ENCODE results near the gene RHBDL1.

- TF ChIP-seq, protein P1, sequence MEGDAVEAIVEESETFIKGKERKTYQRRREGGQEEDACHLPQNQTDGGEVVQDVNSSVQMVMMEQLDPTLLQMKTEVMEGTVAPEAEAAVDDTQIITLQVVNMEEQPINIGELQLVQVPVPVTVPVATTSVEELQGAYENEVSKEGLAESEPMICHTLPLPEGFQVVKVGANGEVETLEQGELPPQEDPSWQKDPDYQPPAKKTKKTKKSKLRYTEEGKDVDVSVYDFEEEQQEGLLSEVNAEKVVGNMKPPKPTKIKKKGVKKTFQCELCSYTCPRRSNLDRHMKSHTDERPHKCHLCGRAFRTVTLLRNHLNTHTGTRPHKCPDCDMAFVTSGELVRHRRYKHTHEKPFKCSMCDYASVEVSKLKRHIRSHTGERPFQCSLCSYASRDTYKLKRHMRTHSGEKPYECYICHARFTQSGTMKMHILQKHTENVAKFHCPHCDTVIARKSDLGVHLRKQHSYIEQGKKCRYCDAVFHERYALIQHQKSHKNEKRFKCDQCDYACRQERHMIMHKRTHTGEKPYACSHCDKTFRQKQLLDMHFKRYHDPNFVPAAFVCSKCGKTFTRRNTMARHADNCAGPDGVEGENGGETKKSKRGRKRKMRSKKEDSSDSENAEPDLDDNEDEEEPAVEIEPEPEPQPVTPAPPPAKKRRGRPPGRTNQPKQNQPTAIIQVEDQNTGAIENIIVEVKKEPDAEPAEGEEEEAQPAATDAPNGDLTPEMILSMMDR (IDR thresholded peaks at IDR 0.05), result no peak
- TF ChIP-seq POLR2A (IDR thresholded peaks at IDR 0.05), result peak in 1 of 2 donors; percentile 17
Measured at GRCh38 chr16:648781-649589, 26.5 kb upstream of the RHBDL1 start, which contains the start of gene WDR90.
